Medulla oblongata (tissue), 1 donor: ENCODE data around the gene UMODL1.
"Not testable (repeated sequence)": the region's sequence is repeated elsewhere in the genome, so short reads cannot be mapped to it uniquely, and the experiment has no call there.

ENCODE experiments used
- DNase-seq: peaks from one replicate; pipeline ENCODE4 v3.0.0-alpha.2; 2015; ENCODE audit errors: extremely low spot score

Gene UMODL1

DNA sequence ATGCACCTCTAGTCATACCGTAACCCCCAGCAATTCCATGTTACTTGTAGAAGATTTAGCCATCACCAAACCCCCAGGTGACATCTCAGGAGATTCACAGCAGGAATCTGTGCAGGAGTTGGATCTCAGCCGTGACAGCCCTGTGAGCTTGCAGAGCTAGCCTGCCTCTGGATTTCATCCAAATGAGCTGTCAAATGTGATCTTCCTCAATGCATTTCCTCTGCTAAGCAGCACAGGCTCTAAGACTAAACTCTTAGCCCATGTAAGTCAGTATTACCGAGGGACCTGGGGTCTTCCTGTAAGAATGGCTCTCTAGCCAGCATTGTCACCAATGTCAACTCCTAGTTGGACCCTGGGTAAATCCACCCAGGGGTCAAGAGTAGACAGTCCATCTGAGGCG lies 41.7 kb downstream of the UMODL1 start:
- no peak for DNase-seq

GRCh38 chr21:42113926-42114409 lies 42.9 kb downstream of the UMODL1 start:
- DNase-seq, result peak; percentile 51

- no peak for DNase-seq
Measured at GRCh38 chr21:42114646-42115045, 43.5 kb downstream of the UMODL1 start.

- no peak for DNase-seq
Measured at GRCh38 chr21:42115136-42115683, 44.1 kb downstream of the UMODL1 start.

DNA sequence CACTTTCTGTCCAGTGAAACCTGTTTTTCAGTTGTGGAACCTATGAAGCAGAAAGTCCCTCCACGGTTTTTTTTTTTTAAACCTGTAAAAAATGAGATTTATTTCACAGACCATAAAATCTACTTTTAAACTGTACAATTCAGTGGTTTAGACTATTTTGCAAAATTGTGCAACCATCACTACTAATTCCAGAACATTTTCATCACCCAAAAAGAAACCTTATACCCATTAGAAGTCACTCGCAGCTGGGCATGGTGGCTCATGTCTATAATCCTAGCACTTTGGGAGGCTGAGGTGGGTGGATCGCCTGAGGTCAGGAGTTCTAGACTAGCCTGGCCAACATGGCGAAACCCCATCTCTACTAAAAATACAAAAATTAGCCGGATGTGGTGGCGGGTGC lies 45.4 kb downstream of the UMODL1 start:
- DNase-seq, result not testable (repeated sequence)

GRCh38 chr21:42117229-42117966 lies 46.3 kb downstream of the UMODL1 start:
- DNase-seq, result peak; percentile 88

GRCh38 chr21:42117967-42118780 lies 47.1 kb downstream of the UMODL1 start:
- DNase-seq, result no peak

GRCh38 chr21:42118901-42119300 lies 47.8 kb downstream of the UMODL1 start:
- DNase-seq, result peak; percentile 30

DNA sequence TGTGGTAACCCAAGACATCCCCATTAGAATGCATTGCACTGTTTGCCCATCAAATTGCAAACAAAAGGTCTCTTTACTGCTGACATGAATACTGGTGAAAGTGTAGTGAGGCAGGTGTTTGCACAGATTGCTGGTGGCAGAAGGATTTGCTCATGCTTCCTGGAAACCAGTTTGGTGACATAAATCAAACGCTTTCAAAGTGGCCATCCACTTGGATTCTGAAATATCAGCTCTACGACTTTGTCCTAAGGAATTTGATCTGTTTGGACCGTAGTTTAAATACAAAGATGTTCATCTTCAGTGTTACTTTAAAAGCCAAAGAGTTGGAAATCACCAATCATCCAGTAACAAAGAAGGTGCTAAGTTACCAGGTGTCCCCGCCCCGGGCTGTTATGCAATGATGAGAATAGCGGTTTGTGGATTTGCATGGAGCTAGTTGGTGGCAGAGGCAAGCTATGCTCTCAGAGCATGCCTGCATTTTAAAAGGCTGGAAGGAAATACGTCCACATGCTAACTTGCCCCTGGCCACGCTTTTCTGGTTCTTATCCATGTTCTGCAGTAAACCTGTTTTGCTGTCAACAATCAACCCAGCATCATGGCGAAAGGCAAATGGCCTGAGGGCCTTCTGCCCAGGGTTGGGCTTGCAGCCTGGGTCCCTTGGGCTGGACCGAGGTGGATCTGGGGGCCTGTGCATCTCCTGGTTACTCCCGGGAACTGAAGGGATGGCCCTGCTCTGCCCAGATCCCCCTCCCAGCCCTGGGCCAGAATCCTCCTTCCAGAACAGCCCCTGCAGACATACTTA lies 49.2 kb downstream of the UMODL1 start:
- no peak for DNase-seq

- no peak for DNase-seq
Measured at GRCh38 chr21:42120903-42121535, 49.9 kb downstream of the UMODL1 start.

DNA sequence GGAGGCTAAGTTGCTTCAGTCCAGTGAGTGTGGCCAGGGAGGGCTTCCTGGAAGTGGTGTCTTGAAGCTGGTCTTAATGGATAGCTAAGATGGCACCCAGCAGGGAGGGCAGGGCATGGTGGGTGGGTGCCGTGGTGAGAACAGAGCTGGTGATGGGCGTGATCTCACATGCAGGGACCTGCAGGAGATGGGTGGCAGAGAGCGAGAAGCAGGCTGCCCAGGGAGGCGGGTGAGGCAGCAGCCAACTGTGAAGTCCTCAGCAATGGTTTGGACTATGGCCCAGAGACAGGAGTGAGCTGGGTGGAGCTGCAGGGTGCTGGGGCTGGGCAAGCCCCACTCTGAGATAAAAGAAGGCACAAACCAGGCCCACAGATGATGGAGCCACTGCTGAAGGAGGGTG lies 50.7 kb downstream of the UMODL1 start:
- DNase-seq, result no peak

DNA sequence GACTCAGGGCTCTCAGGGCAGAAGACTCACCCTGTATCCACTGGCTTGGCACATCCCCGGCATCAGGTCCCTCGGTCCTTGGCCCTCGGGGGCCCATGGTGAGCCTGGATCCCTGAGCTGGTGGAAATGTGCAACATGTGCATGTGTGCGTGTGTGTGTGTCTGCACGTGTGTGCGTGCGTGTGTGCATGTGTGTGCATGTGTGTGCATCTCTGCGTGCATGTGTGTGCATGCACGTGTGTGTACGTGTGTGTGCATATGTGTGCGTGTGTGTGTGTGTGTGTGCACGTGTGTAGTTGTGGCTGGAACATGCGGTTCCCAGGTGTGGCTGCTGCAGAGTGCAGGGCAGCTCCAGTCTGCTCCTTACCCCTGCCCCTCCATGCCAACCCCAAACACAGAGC lies 51.3 kb downstream of the UMODL1 start:
- no peak for DNase-seq

GRCh38 chr21:42122808-42123207 lies 51.7 kb downstream of the UMODL1 start:
- DNase-seq, result no peak

DNA sequence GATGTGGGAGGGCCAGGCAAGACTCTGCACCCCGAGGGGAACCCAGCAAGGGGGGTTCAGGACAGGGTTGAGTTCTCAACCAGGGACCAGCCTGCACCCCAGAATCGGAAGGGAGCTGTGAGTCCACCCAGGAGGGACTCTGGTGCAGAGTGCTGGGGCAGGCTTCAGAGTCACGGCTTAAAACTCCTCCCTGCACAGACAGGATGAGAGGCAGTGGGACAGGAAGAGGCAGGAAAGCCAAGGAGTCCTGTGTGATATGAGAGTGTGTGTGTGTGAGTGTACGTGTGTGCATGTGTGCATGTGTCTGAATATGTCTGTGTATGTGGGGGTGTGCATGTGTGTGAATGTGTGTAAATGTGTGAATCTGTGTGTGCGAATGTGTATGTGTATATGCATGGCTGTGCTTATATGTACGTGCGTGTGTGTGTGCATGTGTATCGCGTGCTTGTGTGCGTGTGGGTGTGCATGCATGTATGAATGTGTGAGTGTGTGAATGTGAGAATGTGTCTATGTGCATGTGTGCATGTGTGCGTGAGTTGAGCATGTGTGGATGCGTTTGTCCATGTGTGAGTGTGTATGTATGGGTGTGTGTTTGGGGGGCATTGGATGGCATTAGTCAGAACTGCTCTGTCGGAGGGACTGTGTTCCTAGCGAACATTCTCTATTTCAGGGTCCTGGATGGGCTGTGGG lies 52.2 kb downstream of the UMODL1 start:
- no peak for DNase-seq

GRCh38 chr21:42124081-42124480 lies 53.0 kb downstream of the UMODL1 start:
- no peak for DNase-seq

GRCh38 chr21:42124826-42125570 lies 53.9 kb downstream of the UMODL1 start:
- DNase-seq, result no peak

GRCh38 chr21:42125571-42126544 lies 54.7 kb downstream of the UMODL1 start:
- DNase-seq, result no peak
